Measurements from ENCODE around the gene MED12L. TPM values are rescaled to one million over a fixed set of nuclear protein-coding genes. Genes with fewer than 3 reads are reported as not detected.

MED12L gene
- total and polyA plus RNA-seq, 10 of the 15 experiments (the other 5 are each of a cell fraction or from before 2014, with no cell fraction given) = 0.01 to 0.06 (median 0.03) TPM; not detected in 2

GRCh38 chr3:151330899-151331298, 245.4 kb downstream of the MED12L start:
- BruUV-seq (replicated peaks) = no TSS peak
- Histone ChIP-seq H2AFZ (ENCODE audit: control insufficient read depth, low read depth, low read length) (no peak overlapping the region), H3K36me3 (ENCODE audit: control insufficient read depth in 2 of 2, insufficient read depth in 2 of 2, low read length in 1 of 2) (no peaks in the 10 kb centered on the region), H3K4me1 (ENCODE audit: control insufficient read depth, insufficient read depth, low read length) (no peaks in the 10 kb centered on the region), H3K9me3 (replicated peaks; ENCODE audit: control insufficient read depth, insufficient read depth, low read length) (no peaks in the 10 kb centered on the region), H3K9ac (ENCODE audit: control insufficient read depth, insufficient read depth, low read length) (no peak overlapping the region), H4K20me1 (ENCODE audit: control insufficient read depth, insufficient read depth) (no peaks in the 10 kb centered on the region), H3K4me2 (ENCODE audit: control insufficient read depth, insufficient read depth) (no peak overlapping the region), H3K27me3 (replicated peaks in 1 of 2; ENCODE audit: control insufficient read depth in 2 of 2, insufficient read depth in 2 of 2, low read length in 1 of 2) (0 out of 4 replicates have a peak, but pooled peaks cover 0 to 3% of the 10 kb centered on the region in 2 experiments), H3K27ac (ENCODE audit: control insufficient read depth, insufficient read depth) (no peak overlapping the region), H3K4me3 (no peak overlapping the region), H3K79me2 (ENCODE audit: control insufficient read depth, insufficient read depth, low read length) (no peaks in the 10 kb centered on the region)
- no peak for DNase-seq (ENCODE audit: low read depth, low spot score)
- intact Hi-C loops (cut with micrococcal nuclease; ENCODE audit: unreplicated experiment) = no loop called here
- ChIA-PET RAD21 (ENCODE audit: unreplicated experiment) (no interaction called here), POLR2A (no interaction called here), SMC1A (ENCODE audit: uncharacterized antibody, unreplicated experiment) (no interaction called here), CTCF (interaction anchor here (1.4 to 2.4 kb wide), 2 partner anchors 8 to 103 kb away, joined by 3 to 8 read pairs; no protein-coding TSS in a partner anchor)
- in situ Hi-C loops (cut with MboI) = no loop called here
- ATAC-seq = no peak
- no peak for FAIRE-seq
- TF ChIP-seq PKNOX1 (IDR thresholded peaks at IDR 0.05) = no peak
- no peak for TF ChIP-seq CHD1 (IDR thresholded peaks at IDR 0.05; ENCODE audit: low read depth, low read length)
- no peak for TF ChIP-seq HDAC2 (IDR thresholded peaks at IDR 0.05)
- no peak for TF ChIP-seq POLR2AphosphoS5 (IDR thresholded peaks at IDR 0.05; ENCODE audit: low read length)
- TF ChIP-seq SUZ12 (IDR thresholded peaks at IDR 0.05; ENCODE audit: unreplicated experiment) = no peak
- no peak for TF ChIP-seq FOXK2 (IDR thresholded peaks at IDR 0.05)
- TF ChIP-seq SMC3 (IDR thresholded peaks at IDR 0.05; ENCODE audit: borderline replicate concordance, low read length) = no peak
- TF ChIP-seq YBX1 (IDR thresholded peaks at IDR 0.05) = no peak
- no peak for TF ChIP-seq ATF7 (IDR thresholded peaks at IDR 0.05; ENCODE audit: low read depth)
- TF ChIP-seq RELA (IDR thresholded peaks at IDR 0.05; ENCODE audit: borderline replicate concordance, partially characterized antibody) = no peak
- TF ChIP-seq TCF12 (IDR thresholded peaks at IDR 0.05; ENCODE audit: low read depth, low read length) = no peak
- no peak for TF ChIP-seq SREBF2 (IDR thresholded peaks at IDR 0.05; ENCODE audit: low read length)
- TF ChIP-seq STAT3 (IDR thresholded peaks at IDR 0.05; ENCODE audit: low read depth, low read length) = no peak
- no peak for TF ChIP-seq IRF4 (IDR thresholded peaks at IDR 0.05; ENCODE audit: low read depth, low read length)
- TF ChIP-seq TCF3 (IDR thresholded peaks at IDR 0.05; ENCODE audit: borderline replicate concordance, insufficient read depth, low read depth, low read length) = no peak
- TF ChIP-seq RUNX3 (IDR thresholded peaks at IDR 0.05; ENCODE audit: low read length) = no peak
- no peak for TF ChIP-seq POLR2A (IDR thresholded peaks at IDR 0.05; ENCODE audit: low read depth, low read length)

Data from GM12878 (cell line).